Measurements from ENCODE around the gene LCE1C. TPM values are rescaled to one million over a fixed set of nuclear protein-coding genes. Genes with fewer than 3 reads are reported as not detected.

The LCE1C gene
- total RNA-seq, 1 experiment from 2014 or later, result not detected

DNA sequence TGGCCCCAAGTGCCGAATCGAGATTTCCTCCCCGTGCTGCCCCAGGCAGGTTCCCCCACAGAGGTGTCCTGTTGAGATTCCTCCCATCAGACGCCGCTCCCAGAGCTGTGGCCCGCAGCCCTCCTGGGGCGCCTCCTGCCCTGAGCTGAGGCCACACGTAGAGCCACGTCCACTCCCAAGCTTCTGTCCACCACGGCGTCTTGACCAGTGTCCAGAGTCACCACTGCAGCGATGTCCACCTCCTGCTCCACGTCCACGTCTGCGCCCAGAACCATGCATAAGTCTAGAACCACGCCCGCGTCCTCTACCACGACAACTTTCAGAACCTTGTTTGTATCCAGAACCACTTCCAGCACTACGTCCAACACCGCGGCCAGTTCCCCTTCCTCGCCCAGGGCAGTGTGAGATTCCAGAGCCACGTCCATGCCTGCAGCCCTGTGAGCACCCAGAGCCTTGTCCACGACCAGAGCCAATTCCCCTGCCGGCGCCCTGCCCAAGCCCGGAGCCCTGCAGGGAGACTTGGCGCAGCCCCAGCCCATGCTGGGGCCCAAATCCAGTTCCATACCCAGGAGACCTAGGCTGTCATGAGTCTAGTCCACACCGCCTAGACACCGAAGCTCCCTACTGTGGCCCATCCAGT is 45.8 kb downstream of the LCE1C start:
- no peak for DNase-seq (ENCODE audit: low read depth)

DNA sequence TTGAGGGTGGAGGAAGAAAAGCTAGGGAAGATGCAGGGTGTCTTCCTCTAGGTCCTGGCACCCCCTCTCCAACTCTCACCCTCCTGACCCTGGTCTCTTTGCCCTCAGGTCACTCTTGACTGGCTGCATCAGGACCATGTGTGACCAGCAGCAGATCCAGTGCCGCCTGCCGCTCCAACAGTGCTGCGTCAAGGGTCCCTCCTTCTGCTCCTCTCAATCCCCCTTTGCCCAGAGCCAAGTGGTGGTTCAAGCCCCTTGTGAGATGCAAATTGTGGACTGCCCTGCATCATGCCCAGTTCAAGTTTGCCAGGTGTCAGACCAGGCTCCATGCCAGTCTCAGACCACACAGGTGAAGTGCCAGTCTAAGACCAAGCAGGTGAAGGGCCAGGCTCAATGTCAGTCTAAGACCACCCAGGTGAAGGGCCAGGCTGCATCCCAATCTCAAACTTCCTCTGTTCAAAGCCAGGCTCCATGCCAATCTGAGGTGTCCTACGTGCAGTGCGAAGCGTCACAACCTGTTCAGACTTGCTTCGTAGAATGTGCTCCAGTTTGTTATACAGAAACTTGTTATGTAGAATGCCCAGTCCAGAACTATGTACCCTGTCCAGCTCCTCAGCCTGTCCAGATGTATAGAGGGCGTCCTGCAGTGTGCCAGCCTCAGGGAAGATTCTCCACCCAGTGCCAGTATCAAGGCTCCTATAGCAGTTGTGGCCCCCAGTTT is 46.8 kb downstream of the LCE1C start:
- no peak for DNase-seq (ENCODE audit: low read depth)

DNA sequence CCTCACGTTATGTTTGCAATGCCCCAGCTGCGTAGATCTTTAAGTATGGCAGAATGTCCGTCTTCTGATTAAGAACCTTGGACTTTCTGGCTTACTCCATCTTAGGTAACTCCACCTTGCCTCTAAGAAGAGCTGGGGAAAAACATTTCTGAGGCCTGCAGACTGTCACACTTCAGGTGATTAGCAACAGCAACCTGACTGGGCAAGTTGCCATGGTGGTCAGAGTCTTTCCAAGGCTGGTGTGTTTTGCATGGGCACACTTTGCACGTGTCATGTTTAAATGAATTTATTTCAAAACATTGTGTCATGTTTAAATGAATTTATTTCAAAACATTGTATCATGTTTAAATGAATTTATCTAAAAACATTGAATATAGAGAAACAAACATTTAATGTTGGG is 47.8 kb downstream of the LCE1C start:
- DNase-seq (ENCODE audit: low read depth), result no peak

DNA sequence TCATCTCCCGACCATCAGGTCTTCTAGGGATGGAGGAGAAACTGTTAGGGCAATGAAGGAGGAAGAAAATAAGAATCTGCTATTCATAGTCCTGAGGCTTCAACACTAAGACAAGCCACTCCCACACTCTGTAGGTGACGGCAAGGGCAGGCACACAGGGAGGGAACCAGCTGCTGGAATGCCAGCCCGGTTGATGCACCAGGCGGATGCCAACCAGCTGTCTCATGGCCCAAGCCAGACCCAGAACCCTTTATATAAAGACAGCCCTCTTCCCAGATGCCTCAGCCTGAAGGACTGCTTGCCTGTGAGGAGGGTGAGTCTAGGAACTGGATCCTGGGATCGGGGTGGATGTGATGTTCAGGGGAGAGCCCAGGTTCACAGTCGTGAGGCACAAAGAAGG is 48.7 kb downstream of the LCE1C start, which contains the start of gene KPRP:
Gene KPRP (plus strand): TSS at position 279 of the 400 bp plus-strand sequence. CDS start 1,564 bp downstream, outside the sequence.
- DNase-seq (ENCODE audit: low read depth), result no peak

DNA sequence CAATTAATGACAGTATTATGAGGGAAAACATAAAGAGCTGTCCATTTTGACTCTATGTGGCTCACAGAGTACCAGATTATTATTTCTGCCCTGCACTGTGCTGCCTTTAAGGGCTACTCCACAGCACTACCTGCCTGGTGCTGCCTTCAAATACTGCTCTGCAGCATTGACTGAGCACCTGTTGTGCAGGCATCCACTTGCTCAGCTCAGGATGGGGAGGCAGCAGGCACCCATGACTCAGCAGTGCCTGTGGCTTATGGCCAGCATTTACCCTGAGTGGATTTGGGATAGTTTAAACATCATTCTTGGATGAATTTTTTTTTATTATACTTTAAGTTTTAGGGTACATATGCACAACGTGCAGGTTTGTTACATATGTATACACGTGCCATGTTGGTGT is 49.6 kb downstream of the LCE1C start:
- DNase-seq (ENCODE audit: low read depth), result no peak

Other genes with a start within 250 kb of the LCE1C start
- not detected in 2 replicates for gene LCE3E, start 239.9 kb downstream of the LCE1C start, total RNA-seq (2014; rRNA removed; shearing (Covaris generic))
- gene LCE3D, start 226.1 kb downstream of the LCE1C start, total RNA-seq (2014; rRNA removed; shearing (Covaris generic)), result not detected in 2 replicates
- not detected in 2 replicates for gene LCE3C, start 206.4 kb downstream of the LCE1C start, total RNA-seq (2014; rRNA removed; shearing (Covaris generic))
- gene LCE3B, start 192.8 kb downstream of the LCE1C start, total RNA-seq (2014; rRNA removed; shearing (Covaris generic)), result not detected in 2 replicates
- gene LCE3A, start 183.5 kb downstream of the LCE1C start, total RNA-seq (2014; rRNA removed; shearing (Covaris generic)), result not detected in 2 replicates
- gene LCE2D, start 143.3 kb downstream of the LCE1C start, total RNA-seq (2014; rRNA removed; shearing (Covaris generic)), result not detected in 2 replicates
- gene LCE2C, start 131.4 kb downstream of the LCE1C start, total RNA-seq (2014; rRNA removed; shearing (Covaris generic)), result not detected in 2 replicates
- gene LCE2B, start 120.5 kb downstream of the LCE1C start, total RNA-seq (2014; rRNA removed; shearing (Covaris generic)), result not detected in 2 replicates
- gene LCE2A, start 108.3 kb downstream of the LCE1C start, total RNA-seq (2014; rRNA removed; shearing (Covaris generic)), result 0.47 and 3.0 TPM in 2 replicates
- gene LCE4A, start 98.5 kb downstream of the LCE1C start, total RNA-seq (2014; rRNA removed; shearing (Covaris generic)), result not detected in 2 replicates
- gene KPRP, start 48.6 kb downstream of the LCE1C start, total RNA-seq (2014; rRNA removed; shearing (Covaris generic)), result not detected in 2 replicates
- not detected in 2 replicates for gene LCE1F, start 31.5 kb downstream of the LCE1C start, total RNA-seq (2014; rRNA removed; shearing (Covaris generic))
- gene LCE1E, start 20.4 kb downstream of the LCE1C start, total RNA-seq (2014; rRNA removed; shearing (Covaris generic)), result 0.43 TPM in 1 of 2 replicates, not detected in the other
- gene LCE1D, start 9.9 kb downstream of the LCE1C start, total RNA-seq (2014; rRNA removed; shearing (Covaris generic)), result not detected in 2 replicates
- gene LCE1B, start 5.3 kb upstream of the LCE1C start, total RNA-seq (2014; rRNA removed; shearing (Covaris generic)), result not detected in 2 replicates
- gene LCE1A, start 20.8 kb upstream of the LCE1C start, total RNA-seq (2014; rRNA removed; shearing (Covaris generic)), result not detected in 2 replicates
- not detected in 2 replicates for gene LCE6A, start 36.2 kb upstream of the LCE1C start, total RNA-seq (2014; rRNA removed; shearing (Covaris generic))
- not detected in 2 replicates for gene LCE7A, start 53.3 kb upstream of the LCE1C start, total RNA-seq (2014; rRNA removed; shearing (Covaris generic))
- not detected in 2 replicates for gene SMCP, start 71.7 kb upstream of the LCE1C start, total RNA-seq (2014; rRNA removed; shearing (Covaris generic))
- gene IVL, start 101.9 kb upstream of the LCE1C start, total RNA-seq (2014; rRNA removed; shearing (Covaris generic)), result 0.26 and 0.33 TPM in 2 replicates
- gene SPRR5, start 140.6 kb upstream of the LCE1C start, total RNA-seq (2014; rRNA removed; shearing (Covaris generic)), result not detected in 2 replicates
- gene SPRR4, start 164.0 kb upstream of the LCE1C start, total RNA-seq (2014; rRNA removed; shearing (Covaris generic)), result not detected in 2 replicates
- gene SPRR1A, start 177.4 kb upstream of the LCE1C start, total RNA-seq (2014; rRNA removed; shearing (Covaris generic)), result not detected in 2 replicates
- not detected in 2 replicates for gene SPRR3, start 195.1 kb upstream of the LCE1C start, total RNA-seq (2014; rRNA removed; shearing (Covaris generic))
- gene SPRR1B, start 224.6 kb upstream of the LCE1C start, total RNA-seq (2014; rRNA removed; shearing (Covaris generic)), result not detected in 2 replicates
- gene SPRR2D, start 234.5 kb upstream of the LCE1C start, total RNA-seq (2014; rRNA removed; shearing (Covaris generic)), result 1.5 TPM in 1 of 2 replicates, not detected in the other